Measurements from ENCODE around the gene SLC35F6.

- TF ChIP-seq CTCF (conservative IDR thresholded peaks at IDR 0.05; ENCODE audit: low read length) (no peak), EZH2phosphoT487 (IDR thresholded peaks at IDR 0.05; ENCODE audit: borderline replicate concordance, low read depth, low read length) (no peak)
These were observed 16.2 kb downstream of the SLC35F6 start for GRCh38 chr2:26780203-26780760.
